ENCODE measurements around the gene SOX5.
"Not testable (repeated sequence)": the region's sequence is repeated elsewhere in the genome, so short reads cannot be mapped to it uniquely, and the experiment has no call there.

The SOX5 gene

GRCh38 chr12:23822883-23823282 lies 126.6 kb downstream of the SOX5 start:
- not testable (repeated sequence) for DNase-seq; H3K79me1 ChIP-seq (replicated peaks; ENCODE audit: low read length, poor library complexity, severe bottlenecking); H2AK5ac ChIP-seq (ENCODE audit: low read length, severe bottlenecking); H3K14ac ChIP-seq (ENCODE audit: low read length in 2 of 2); H4K8ac ChIP-seq (ENCODE audit: low read length); H3K9me3 ChIP-seq (ENCODE audit: control insufficient read depth, low read length); H2AFZ ChIP-seq (ENCODE audit: low read depth, low read length); H3K36me3 ChIP-seq (ENCODE audit: control insufficient read depth in 1 of 2, insufficient read depth in 2 of 2, low read depth in 1 of 2, low read length in 2 of 2); H3K4me3 ChIP-seq (ENCODE audit: insufficient read depth in 1 of 2, low read depth in 1 of 2, low read length in 2 of 2); H3K4me1 ChIP-seq (ENCODE audit: control insufficient read depth, insufficient read depth, low read depth, low read length); H2BK5ac ChIP-seq (ENCODE audit: low read depth, low read length, poor library complexity, severe bottlenecking); H2BK12ac ChIP-seq (ENCODE audit: low read length in 2 of 2); H4K91ac ChIP-seq (ENCODE audit: low read length); H3K23ac ChIP-seq (ENCODE audit: low read length in 2 of 2); H3K9ac ChIP-seq (ENCODE audit: low read length); H2BK120ac ChIP-seq (ENCODE audit: low read depth, low read length); H3K4ac ChIP-seq (ENCODE audit: low read depth in 1 of 2, low read length in 2 of 2); H3K27me3 ChIP-seq (ENCODE audit: control insufficient read depth in 1 of 2, insufficient read depth in 1 of 2, low read length in 2 of 2); H3K18ac ChIP-seq (ENCODE audit: low read depth in 1 of 2, low read length in 2 of 2); H3K4me2 ChIP-seq (ENCODE audit: low read length, poor library complexity, severe bottlenecking); H2BK15ac ChIP-seq (ENCODE audit: low read depth, poor library complexity, severe bottlenecking); H3K27ac ChIP-seq (ENCODE audit: low read length, poor library complexity, severe bottlenecking)

- Histone ChIP-seq H2BK120ac (ENCODE audit: low read depth, low read length) (no peak overlapping the region), H3K14ac (ENCODE audit: low read length in 2 of 2) (no peak overlapping the region), H4K91ac (ENCODE audit: low read length) (no peak overlapping the region), H3K4me3 (ENCODE audit: insufficient read depth in 1 of 2, low read depth in 1 of 2, low read length in 2 of 2) (no peak overlapping the region), H3K18ac (ENCODE audit: low read depth in 1 of 2, low read length in 2 of 2) (no peak overlapping the region), H3K23ac (ENCODE audit: low read length in 2 of 2) (no peak overlapping the region), H3K27ac (ENCODE audit: low read length, poor library complexity, severe bottlenecking) (no peak overlapping the region), H2AK5ac (ENCODE audit: low read length, severe bottlenecking) (no peak overlapping the region), H3K4me2 (ENCODE audit: low read length, poor library complexity, severe bottlenecking) (no peak overlapping the region), H3K4ac (ENCODE audit: low read depth in 1 of 2, low read length in 2 of 2) (no peak overlapping the region), H3K4me1 (ENCODE audit: control insufficient read depth, insufficient read depth, low read depth, low read length) (no peaks in the 10 kb centered on the region), H3K79me1 (replicated peaks; ENCODE audit: low read length, poor library complexity, severe bottlenecking) (no peaks in the 10 kb centered on the region), H2BK15ac (ENCODE audit: low read depth, poor library complexity, severe bottlenecking) (no peak overlapping the region), H4K8ac (ENCODE audit: low read length) (no peak overlapping the region), H3K36me3 (ENCODE audit: control insufficient read depth in 1 of 2, insufficient read depth in 2 of 2, low read depth in 1 of 2, low read length in 2 of 2) (no peaks in the 10 kb centered on the region), H3K27me3 (ENCODE audit: control insufficient read depth in 1 of 2, insufficient read depth in 1 of 2, low read length in 2 of 2) (no peaks in the 10 kb centered on the region), H2BK12ac (ENCODE audit: low read length in 2 of 2) (no peak overlapping the region), H2AFZ (ENCODE audit: low read depth, low read length) (no peak overlapping the region), H2BK5ac (ENCODE audit: low read depth, low read length, poor library complexity, severe bottlenecking) (no peak overlapping the region), H3K9ac (ENCODE audit: low read length) (no peak overlapping the region), H3K9me3 (ENCODE audit: control insufficient read depth, low read length) (no peaks in the 10 kb centered on the region)
- WGBS: 91% methylated on average over 1 of the region's 2 CpGs
- no peak for DNase-seq
Measured at GRCh38 chr12:23817345-23817744, 132.1 kb downstream of the SOX5 start.

GRCh38 chr12:23816394-23816851 lies 133.0 kb downstream of the SOX5 start:
- no peaks in the 10 kb centered on the region for H3K79me1 ChIP-seq (replicated peaks; ENCODE audit: low read length, poor library complexity, severe bottlenecking)
- no peak overlapping the region for H2BK5ac ChIP-seq (ENCODE audit: low read depth, low read length, poor library complexity, severe bottlenecking)
- no peak overlapping the region for H3K27ac ChIP-seq (ENCODE audit: low read length, poor library complexity, severe bottlenecking)
- no peak overlapping the region for H2BK12ac ChIP-seq (ENCODE audit: low read length in 2 of 2)
- no peak overlapping the region for H2AK5ac ChIP-seq (ENCODE audit: low read length, severe bottlenecking)
- no peak overlapping the region for H3K18ac ChIP-seq (ENCODE audit: low read depth in 1 of 2, low read length in 2 of 2)
- H4K91ac ChIP-seq (ENCODE audit: low read length): no peak overlapping the region
- no peak for DNase-seq
- no peak overlapping the region for H3K23ac ChIP-seq (ENCODE audit: low read length in 2 of 2)
- H2BK120ac ChIP-seq (ENCODE audit: low read depth, low read length): no peak overlapping the region
- H3K4me1 ChIP-seq (ENCODE audit: control insufficient read depth, insufficient read depth, low read depth, low read length): no peaks in the 10 kb centered on the region
- H3K9me3 ChIP-seq (ENCODE audit: control insufficient read depth, low read length): no peaks in the 10 kb centered on the region
- no peak overlapping the region for H2AFZ ChIP-seq (ENCODE audit: low read depth, low read length)
- no peak overlapping the region for H3K14ac ChIP-seq (ENCODE audit: low read length in 2 of 2)
- no peak overlapping the region for H3K4ac ChIP-seq (ENCODE audit: low read depth in 1 of 2, low read length in 2 of 2)
- WGBS: 96% methylated on average over 4 of the region's 4 CpGs
- no peak overlapping the region for H3K9ac ChIP-seq (ENCODE audit: low read length)
- no peaks in the 10 kb centered on the region for H3K27me3 ChIP-seq (ENCODE audit: control insufficient read depth in 1 of 2, insufficient read depth in 1 of 2, low read length in 2 of 2)
- H2BK15ac ChIP-seq (ENCODE audit: low read depth, poor library complexity, severe bottlenecking): no peak overlapping the region
- H3K4me3 ChIP-seq (ENCODE audit: insufficient read depth in 1 of 2, low read depth in 1 of 2, low read length in 2 of 2): no peak overlapping the region
- no peak overlapping the region for H4K8ac ChIP-seq (ENCODE audit: low read length)
- H3K36me3 ChIP-seq (ENCODE audit: control insufficient read depth in 1 of 2, insufficient read depth in 2 of 2, low read depth in 1 of 2, low read length in 2 of 2): no peaks in the 10 kb centered on the region
- no peak overlapping the region for H3K4me2 ChIP-seq (ENCODE audit: low read length, poor library complexity, severe bottlenecking)

GRCh38 chr12:23815810-23816209 lies 133.7 kb downstream of the SOX5 start:
- no peak overlapping the region for H3K4me2 ChIP-seq (ENCODE audit: low read length, poor library complexity, severe bottlenecking)
- no peaks in the 10 kb centered on the region for H3K4me1 ChIP-seq (ENCODE audit: control insufficient read depth, insufficient read depth, low read depth, low read length)
- H2BK120ac ChIP-seq (ENCODE audit: low read depth, low read length): no peak overlapping the region
- H3K18ac ChIP-seq (ENCODE audit: low read depth in 1 of 2, low read length in 2 of 2): no peak overlapping the region
- H2BK5ac ChIP-seq (ENCODE audit: low read depth, low read length, poor library complexity, severe bottlenecking): no peak overlapping the region
- H3K4me3 ChIP-seq (ENCODE audit: insufficient read depth in 1 of 2, low read depth in 1 of 2, low read length in 2 of 2): no peak overlapping the region
- H2AK5ac ChIP-seq (ENCODE audit: low read length, severe bottlenecking): no peak overlapping the region
- no peak overlapping the region for H3K4ac ChIP-seq (ENCODE audit: low read depth in 1 of 2, low read length in 2 of 2)
- H3K9me3 ChIP-seq (ENCODE audit: control insufficient read depth, low read length): no peaks in the 10 kb centered on the region
- H2BK15ac ChIP-seq (ENCODE audit: low read depth, poor library complexity, severe bottlenecking): no peak overlapping the region
- H3K27me3 ChIP-seq (ENCODE audit: control insufficient read depth in 1 of 2, insufficient read depth in 1 of 2, low read length in 2 of 2): no peaks in the 10 kb centered on the region
- no peak overlapping the region for H3K9ac ChIP-seq (ENCODE audit: low read length)
- H2BK12ac ChIP-seq (ENCODE audit: low read length in 2 of 2): no peak overlapping the region
- DNase-seq: no peak
- H4K91ac ChIP-seq (ENCODE audit: low read length): no peak overlapping the region
- H3K36me3 ChIP-seq (ENCODE audit: control insufficient read depth in 1 of 2, insufficient read depth in 2 of 2, low read depth in 1 of 2, low read length in 2 of 2): no peaks in the 10 kb centered on the region
- no peak overlapping the region for H3K14ac ChIP-seq (ENCODE audit: low read length in 2 of 2)
- H3K79me1 ChIP-seq (replicated peaks; ENCODE audit: low read length, poor library complexity, severe bottlenecking): no peaks in the 10 kb centered on the region
- H3K27ac ChIP-seq (ENCODE audit: low read length, poor library complexity, severe bottlenecking): no peak overlapping the region
- WGBS: 100% methylated on average over 2 of the region's 3 CpGs
- no peak overlapping the region for H3K23ac ChIP-seq (ENCODE audit: low read length in 2 of 2)
- H2AFZ ChIP-seq (ENCODE audit: low read depth, low read length): no peak overlapping the region
- no peak overlapping the region for H4K8ac ChIP-seq (ENCODE audit: low read length)
